Measurements from ENCODE around the gene DPP10.
"Not testable (repeated sequence)": the region's sequence is repeated elsewhere in the genome, so short reads cannot be mapped to it uniquely, and the experiment has no call there.

Gene DPP10

GRCh38 chr2:114442510-114442909 is at the start of gene DPP10:
Gene DPP10 (plus strand): TSS chr2:114442641.
- no peak for FAIRE-seq

- no peak for FAIRE-seq
Measured at GRCh38 chr2:114400890-114401289, 41.6 kb upstream of the DPP10 start.

- FAIRE-seq, result no peak
Measured at GRCh38 chr2:114405247-114406116, 37.0 kb upstream of the DPP10 start.

GRCh38 chr2:114406347-114406746 is 36.1 kb upstream of the DPP10 start:
- FAIRE-seq, result no peak

GRCh38 chr2:114407353-114407752 is 35.1 kb upstream of the DPP10 start:
- FAIRE-seq, result not testable (repeated sequence)

GRCh38 chr2:114421781-114422180 is 20.7 kb upstream of the DPP10 start:
- FAIRE-seq, result no peak

GRCh38 chr2:114424699-114425098 is 17.7 kb upstream of the DPP10 start:
- no peak for FAIRE-seq

GRCh38 chr2:114426756-114427155 is 15.7 kb upstream of the DPP10 start:
- FAIRE-seq, result no peak

GRCh38 chr2:114436329-114436728 is 6.1 kb upstream of the DPP10 start:
- FAIRE-seq, result no peak

GRCh38 chr2:114446571-114446970 is 4.1 kb downstream of the DPP10 start:
- FAIRE-seq, result no peak

GRCh38 chr2:114450639-114451038 is 8.2 kb downstream of the DPP10 start:
- no peak for FAIRE-seq

- FAIRE-seq, result no peak
Measured at GRCh38 chr2:114456566-114456965, 14.1 kb downstream of the DPP10 start.

GRCh38 chr2:114457956-114458355 is 15.5 kb downstream of the DPP10 start:
- no peak for FAIRE-seq

- no peak for FAIRE-seq
Measured at GRCh38 chr2:114461116-114461515, 18.7 kb downstream of the DPP10 start.

- no peak for FAIRE-seq
Measured at GRCh38 chr2:114464961-114465706, 22.7 kb downstream of the DPP10 start.

GRCh38 chr2:114468343-114468742 is 25.9 kb downstream of the DPP10 start:
- FAIRE-seq, result no peak

GRCh38 chr2:114472246-114472645 is 29.8 kb downstream of the DPP10 start:
- FAIRE-seq, result no peak

GRCh38 chr2:114472726-114473125 is 30.3 kb downstream of the DPP10 start:
- no peak for FAIRE-seq

- FAIRE-seq, result no peak
Measured at GRCh38 chr2:114488841-114489530, 46.5 kb downstream of the DPP10 start.

GRCh38 chr2:114495046-114495445 is 52.6 kb downstream of the DPP10 start:
- FAIRE-seq, result no peak

GRCh38 chr2:114496959-114497358 is 54.5 kb downstream of the DPP10 start:
- no peak for FAIRE-seq

- FAIRE-seq, result no peak
Measured at GRCh38 chr2:114499101-114499500, 56.7 kb downstream of the DPP10 start.

- FAIRE-seq, result no peak
Measured at GRCh38 chr2:114507744-114508143, 65.3 kb downstream of the DPP10 start.
